Muscle layer of duodenum (tissue), 2 donors: ENCODE results near the gene TMEM41A.
"Not testable (repeated sequence)": the region's sequence is repeated elsewhere in the genome, so short reads cannot be mapped to it uniquely, and the experiment has no call there.

ENCODE experiments used
- H3K27ac ChIP-seq: one replicate; pipeline ENCODE4 v1.7.0; 2013; ENCODE audit warnings: mild to moderate bottlenecking, low read length
- H3K27me3 ChIP-seq: one replicate; pipeline ENCODE4 v1.7.0; 2013; ENCODE audit warnings: low read depth, mild to moderate bottlenecking, control low read depth, low read length
- H3K36me3 ChIP-seq, 2 donors: one replicate each; pipeline ENCODE4 v1.7.0; 2013; ENCODE audit warnings: low read length in 2 of 2, control low read depth in 1 of 2, mild to moderate bottlenecking in 1 of 2; ENCODE audit not compliant: insufficient read depth in 2 of 2, control insufficient read depth in 1 of 2
- H3K4me1 ChIP-seq, 2 donors: one replicate each; pipeline ENCODE4 v1.7.0; 2013; ENCODE audit warnings: low read length in 2 of 2, mild to moderate bottlenecking in 2 of 2, control low read depth in 1 of 2, moderate library complexity in 1 of 2; ENCODE audit not compliant: insufficient read depth in 2 of 2, control insufficient read depth in 1 of 2
- H3K4me3 ChIP-seq, 2 donors: one replicate each; pipeline ENCODE4 v1.7.0; 2013; ENCODE audit warnings: low read length in 2 of 2, low read depth in 1 of 2, mild to moderate bottlenecking in 1 of 2
- H3K9me3 ChIP-seq, 2 donors: one replicate each; pipeline ENCODE4 v1.7.0; 2013; ENCODE audit warnings: low read length in 2 of 2, control low read depth in 1 of 2, mild to moderate bottlenecking in 1 of 2; ENCODE audit not compliant: control insufficient read depth in 1 of 2
- donor health status: healthy.

The TMEM41A gene

DNA sequence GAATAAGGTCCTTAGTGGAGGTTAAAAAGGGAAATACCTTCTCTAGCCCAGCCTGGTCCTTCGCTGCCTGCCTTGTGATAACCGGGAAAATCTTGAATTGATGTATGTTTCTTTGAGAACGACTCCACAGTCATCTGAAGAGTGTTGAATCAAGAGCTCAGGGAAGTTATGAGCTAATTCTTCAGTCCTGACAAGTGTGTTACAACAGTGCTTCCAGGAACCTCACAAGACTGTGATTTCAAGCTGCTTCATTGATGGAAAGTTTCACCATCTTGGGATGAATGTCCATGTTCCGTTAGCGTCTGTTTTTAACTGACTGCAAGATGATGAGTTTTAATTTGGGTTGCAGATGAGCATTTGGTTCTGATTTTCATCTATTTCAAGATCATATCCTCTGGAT is 12.4 kb downstream of the TMEM41A start:
- peaks cover 45 to 54% of the 10 kb centered on the region in 2 donors for H3K36me3 ChIP-seq
- H3K27ac ChIP-seq, result no peak overlapping the region

DNA sequence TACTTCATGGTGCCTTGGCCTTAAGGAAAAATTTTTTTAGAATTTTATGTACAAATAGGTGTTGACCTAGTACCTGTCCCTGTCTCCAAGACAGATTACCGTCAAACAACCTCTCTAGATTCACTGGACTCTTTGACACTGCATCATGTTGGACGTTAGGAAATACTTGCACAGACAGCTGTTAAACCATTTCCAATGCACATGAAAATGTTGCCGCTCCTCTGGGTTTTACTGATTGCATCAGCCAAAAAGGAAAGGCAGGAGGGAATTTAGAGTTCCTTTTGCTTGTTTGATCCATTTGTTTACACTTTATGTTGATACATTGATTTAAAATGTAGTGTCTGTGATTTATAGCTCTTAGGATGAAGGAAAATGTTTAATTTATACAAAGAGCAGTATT is 14.5 kb downstream of the TMEM41A start:
- Histone ChIP-seq H3K4me3 (no peak overlapping the region), H3K27ac (no peak overlapping the region), H3K9me3 (no peaks in the 10 kb centered on the region)

More for the DNA sequence above, 12.4 kb downstream of the TMEM41A start:
- Histone ChIP-seq H3K9me3 (no peaks in the 10 kb centered on the region), H3K4me3 (no peak overlapping the region), H3K4me1 (no peaks in the 10 kb centered on the region), H3K27me3 (no peaks in the 10 kb centered on the region)

DNA sequence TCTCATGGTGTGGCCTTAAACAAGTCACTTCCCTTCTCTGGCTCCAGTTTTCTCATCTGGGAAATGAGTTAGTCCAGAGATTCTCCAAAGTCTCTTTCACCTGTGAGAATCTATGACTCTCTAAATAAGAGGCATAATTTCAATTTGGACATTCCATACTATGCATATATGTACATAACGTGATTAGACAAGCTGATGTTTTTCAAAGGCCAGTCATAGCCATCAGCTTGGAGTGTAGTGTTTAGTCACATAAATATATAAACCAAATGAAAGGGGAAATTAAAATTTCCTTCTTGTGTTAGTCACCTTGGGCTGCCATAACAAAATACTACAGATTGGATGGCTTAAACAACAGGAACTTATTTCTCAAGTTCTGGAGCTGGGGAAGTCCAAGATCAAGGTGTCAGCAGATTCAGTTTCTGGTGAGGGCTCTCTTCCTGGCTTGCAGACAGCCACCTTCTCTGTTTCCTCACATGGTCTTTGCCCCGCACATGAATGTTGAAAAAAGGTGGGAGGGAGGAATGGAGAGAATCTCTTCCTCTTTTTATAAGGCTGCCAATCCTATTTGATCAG is 19.4 kb downstream of the TMEM41A start:
- Histone ChIP-seq H3K27ac (no peak overlapping the region), H3K9me3 (no peaks in the 10 kb centered on the region), H3K4me1 (no peaks in the 10 kb centered on the region), H3K4me3 (no peak overlapping the region), H3K36me3 (peaks cover 23 to 55% of the 10 kb centered on the region in 2 donors), H3K27me3 (no peaks in the 10 kb centered on the region)

More for the DNA sequence above, 14.5 kb downstream of the TMEM41A start:
- Histone ChIP-seq H3K4me1 (no peaks in the 10 kb centered on the region), H3K27me3 (no peaks in the 10 kb centered on the region), H3K36me3 (peaks cover 35 to 53% of the 10 kb centered on the region in 2 donors)

DNA sequence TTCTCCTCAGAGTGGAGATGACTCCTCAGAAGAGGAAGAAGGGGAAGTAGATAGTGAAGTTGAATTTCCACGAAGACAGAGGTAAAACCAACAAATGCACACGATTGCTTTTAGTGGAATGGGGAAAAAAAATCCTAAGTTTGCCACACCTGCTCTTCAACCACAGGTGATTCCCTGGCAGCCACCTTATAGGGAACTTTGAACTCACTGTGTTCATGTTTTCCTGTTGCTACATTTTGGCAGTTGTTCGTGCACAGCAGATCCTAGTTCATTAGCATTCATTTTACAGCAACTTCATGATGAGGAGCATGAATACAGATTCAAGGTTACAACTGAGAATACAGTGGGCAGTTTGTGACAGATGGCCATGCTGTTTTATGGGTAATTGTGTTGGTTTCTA is 21.5 kb downstream of the TMEM41A start:
- Histone ChIP-seq H3K4me3 (no peak overlapping the region), H3K36me3 (peaks cover 23 to 59% of the 10 kb centered on the region in 2 donors), H3K27ac (no peak overlapping the region), H3K9me3 (no peaks in the 10 kb centered on the region), H3K27me3 (no peaks in the 10 kb centered on the region), H3K4me1 (no peaks in the 10 kb centered on the region)

DNA sequence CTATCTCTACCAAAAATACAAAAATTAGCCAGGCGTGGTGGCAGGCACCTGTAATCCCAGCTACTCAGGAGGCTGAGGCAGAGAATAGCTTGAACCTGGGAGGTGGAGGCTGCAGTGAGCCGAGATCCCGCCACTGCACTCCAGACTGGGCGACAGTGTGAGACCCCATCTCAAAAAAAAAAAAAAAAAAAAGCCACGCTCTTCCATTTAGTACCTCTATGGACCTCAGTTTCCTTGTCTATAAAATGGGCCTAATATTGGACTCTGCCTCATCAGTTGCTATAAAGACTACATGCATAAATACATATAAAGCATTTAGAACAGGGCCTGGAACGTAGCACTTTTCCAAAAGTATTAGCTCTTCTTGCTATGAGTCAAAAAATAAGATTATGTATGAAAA is 23.9 kb downstream of the TMEM41A start:
- H3K4me1 ChIP-seq, H3K9me3 ChIP-seq, H3K27ac ChIP-seq, H3K27me3 ChIP-seq, H3K4me3 ChIP-seq: not testable (repeated sequence)
- H3K36me3 ChIP-seq, result peaks cover 15 to 40% of the 10 kb centered on the region in 2 donors

DNA sequence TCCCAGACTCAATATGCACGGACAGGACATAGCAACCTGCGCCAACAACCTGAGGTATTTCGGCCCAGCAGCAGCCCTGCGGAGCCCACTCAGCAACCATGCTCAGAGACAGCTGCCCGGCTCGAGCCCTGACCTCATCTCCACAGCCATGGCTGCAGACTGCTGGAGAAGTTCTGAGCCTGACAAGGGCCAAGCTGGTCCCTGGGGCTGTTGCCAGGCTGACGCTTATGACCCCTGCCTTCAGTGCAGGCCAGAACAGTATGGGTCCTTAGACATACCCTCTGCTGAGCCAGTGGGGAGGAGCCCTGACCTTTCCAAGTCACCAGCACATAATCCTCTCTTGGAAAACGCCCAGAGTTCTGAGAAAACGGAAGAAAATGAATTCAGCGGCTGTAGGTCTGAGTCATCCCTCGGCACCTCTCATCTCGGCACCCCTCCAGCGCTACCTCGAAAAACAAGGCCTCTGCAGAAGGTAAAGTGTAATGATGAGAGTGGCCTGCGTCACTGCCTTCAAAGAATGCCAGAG is 25.5 kb downstream of the TMEM41A start:
- Histone ChIP-seq H3K36me3 (peaks cover 17 to 34% of the 10 kb centered on the region in 2 donors), H3K27me3 (no peaks in the 10 kb centered on the region), H3K9me3 (no peaks in the 10 kb centered on the region), H3K27ac (no peak overlapping the region), H3K4me3 (no peak overlapping the region), H3K4me1 (no peaks in the 10 kb centered on the region)

DNA sequence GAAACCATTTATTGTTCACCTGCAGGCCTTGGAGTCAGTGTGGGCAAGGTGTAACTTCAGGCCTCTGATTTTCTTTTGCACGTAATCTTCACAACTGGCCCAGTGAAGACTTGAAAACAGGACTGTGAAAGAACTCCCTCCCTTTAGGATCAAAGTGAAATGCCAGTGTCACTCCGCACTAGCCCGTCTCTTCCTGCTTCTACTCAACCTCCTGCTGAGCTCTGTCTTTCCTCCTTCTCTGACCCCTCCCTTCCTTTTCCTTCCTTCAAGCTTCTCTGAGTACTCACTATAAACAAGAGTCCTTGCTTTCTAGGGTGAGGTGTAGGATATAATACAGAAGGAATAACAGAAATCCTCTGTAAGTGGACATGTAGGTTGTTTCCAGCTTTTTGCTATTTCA is 28.5 kb downstream of the TMEM41A start:
- Histone ChIP-seq H3K36me3 (peaks cover 25 to 39% of the 10 kb centered on the region in 2 donors), H3K27ac (no peak overlapping the region), H3K4me1 (no peaks in the 10 kb centered on the region), H3K4me3 (no peak overlapping the region), H3K9me3 (no peaks in the 10 kb centered on the region), H3K27me3 (no peaks in the 10 kb centered on the region)

DNA sequence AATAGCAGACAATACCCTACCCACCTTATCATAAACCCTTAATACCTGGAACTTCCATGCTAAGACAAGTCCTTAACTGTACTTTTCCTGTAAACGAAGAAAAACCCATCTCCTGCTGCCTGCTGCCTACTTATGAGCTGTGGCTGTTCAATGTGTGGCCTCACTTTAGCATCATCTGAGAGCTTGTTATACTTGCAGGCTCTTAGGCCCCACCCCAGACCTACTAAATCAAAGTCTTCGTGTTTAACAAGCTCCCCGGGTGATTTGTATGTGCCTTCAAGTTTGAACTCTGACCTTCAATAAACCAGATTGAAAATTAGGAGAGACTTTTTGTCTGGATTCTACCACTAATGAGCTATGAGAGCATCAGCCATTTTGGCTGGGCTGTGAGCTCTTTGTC is 29.3 kb downstream of the TMEM41A start:
- H3K4me3 ChIP-seq, result no peak overlapping the region

DNA sequence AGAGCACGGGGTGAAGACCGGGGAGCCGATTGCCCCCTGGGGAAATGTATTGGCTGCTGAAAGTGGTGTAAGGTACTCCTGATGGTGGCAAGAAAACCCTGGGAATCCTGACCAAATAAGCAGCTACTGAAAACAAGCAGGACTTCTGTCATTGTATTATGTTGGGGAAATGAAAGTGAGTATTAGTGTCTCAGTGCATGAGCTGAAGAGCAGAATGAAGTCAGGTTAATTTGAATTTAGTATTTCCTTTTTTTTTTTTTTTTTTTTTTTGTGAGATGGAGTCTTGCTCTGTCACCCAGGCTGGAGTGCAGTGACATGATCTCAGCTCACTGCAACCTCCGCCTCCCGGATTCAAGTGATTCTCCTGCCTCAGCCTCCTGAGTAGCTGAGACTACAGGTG is 32.7 kb downstream of the TMEM41A start:
- H3K27me3 ChIP-seq, H3K9me3 ChIP-seq, H3K4me3 ChIP-seq: not testable (repeated sequence)

More for the DNA sequence above, 29.3 kb downstream of the TMEM41A start:
- no peaks in the 10 kb centered on the region for H3K4me1 ChIP-seq
- H3K27me3 ChIP-seq, result no peaks in the 10 kb centered on the region
- no peaks in the 10 kb centered on the region for H3K9me3 ChIP-seq
- H3K36me3 ChIP-seq, result peaks cover 24 to 41% of the 10 kb centered on the region in 2 donors
- H3K27ac ChIP-seq, result no peak overlapping the region

DNA sequence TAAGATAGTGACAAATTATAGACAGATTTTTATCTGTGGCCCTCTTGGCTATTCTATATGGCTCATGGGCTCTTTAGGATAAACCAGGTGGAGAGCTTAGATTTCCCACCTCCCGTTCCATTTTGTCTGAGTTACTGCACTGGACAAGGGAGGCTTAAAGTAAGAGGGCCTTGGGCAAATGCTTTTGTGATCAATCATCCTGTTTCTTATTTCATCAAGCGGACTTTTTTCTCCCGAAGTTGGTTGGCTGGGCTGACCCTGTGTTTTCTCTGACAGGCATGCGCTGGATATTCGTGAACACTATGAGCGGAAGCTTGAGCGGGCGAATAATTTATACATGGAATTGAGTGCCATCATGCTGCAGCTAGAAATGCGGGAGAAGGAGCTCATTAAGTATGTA is 33.4 kb downstream of the TMEM41A start:
- Histone ChIP-seq H3K36me3 (peaks cover 14 to 29% of the 10 kb centered on the region in 2 donors), H3K4me1 (no peaks in the 10 kb centered on the region), H3K27ac (no peak overlapping the region), H3K9me3 (no peaks in the 10 kb centered on the region), H3K27me3 (no peaks in the 10 kb centered on the region), H3K4me3 (no peak overlapping the region)

More for the DNA sequence above, 32.7 kb downstream of the TMEM41A start:
- H3K27ac ChIP-seq, H3K4me1 ChIP-seq: not testable (repeated sequence)
- peaks cover 14 to 29% of the 10 kb centered on the region in 2 donors for H3K36me3 ChIP-seq

DNA sequence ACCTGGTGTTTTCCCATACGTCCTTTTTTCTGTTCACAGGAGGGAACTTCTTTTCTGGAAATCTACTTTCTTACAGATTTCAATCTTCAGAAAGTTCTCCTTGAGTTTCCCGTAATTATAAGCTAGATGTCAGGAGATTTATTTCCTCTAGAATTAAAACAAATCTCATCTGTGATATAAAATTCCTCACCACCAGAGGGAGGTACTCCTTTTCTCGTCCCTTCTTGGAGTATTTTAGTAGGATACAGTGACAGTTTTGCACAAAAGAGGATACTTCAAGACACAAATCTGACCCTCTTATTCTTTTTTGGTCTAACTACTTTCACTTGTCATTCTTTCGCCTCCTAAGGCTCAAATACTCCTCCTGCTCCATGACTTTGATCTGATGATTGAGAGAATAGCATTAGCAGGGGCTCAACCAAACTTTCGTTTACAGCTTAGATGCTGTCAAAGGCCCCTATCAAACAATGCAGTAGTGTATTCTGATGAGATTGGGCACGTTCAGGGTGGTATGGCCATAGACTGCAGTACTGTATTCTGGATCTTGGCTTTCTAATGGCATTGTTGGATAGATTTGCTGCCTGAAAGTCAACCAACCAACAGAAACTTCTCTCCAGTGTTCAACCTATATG is 38.0 kb downstream of the TMEM41A start:
- Histone ChIP-seq H3K9me3 (no peaks in the 10 kb centered on the region), H3K4me3 (no peak overlapping the region), H3K36me3 (peaks cover 0 to 29% of the 10 kb centered on the region in 2 donors), H3K27ac (no peak overlapping the region), H3K27me3 (no peaks in the 10 kb centered on the region), H3K4me1 (no peaks in the 10 kb centered on the region)
